Sigmoid colon (tissue), 4 donors: ENCODE data around the gene C6orf62.
"Not testable (repeated sequence)": the region's sequence is repeated elsewhere in the genome, so short reads cannot be mapped to it uniquely, and the experiment has no call there.

Source experiments
- CTCF ChIP-seq, 4 experiments: fragments of 450-650 bp in 3 of 4; fragments of 200-600 bp in 1 of 4; IDR thresholded peaks; one replicate each; pipeline ENCODE4 v1.5.1; 2016 to 2019; ENCODE audit warnings: antibody characterized with exemption in 4 of 4, mild to moderate bottlenecking in 3 of 4, moderate library complexity in 2 of 4
- EP300 ChIP-seq, 4 donors: sonication (generic); formaldehyde crosslinking; IDR thresholded peaks; one replicate each; pipeline ENCODE4 v1.6.1; 2017; ENCODE audit warnings: antibody characterized with exemption in 4 of 4

- TF ChIP-seq EP300, CTCF (IDR thresholded peaks at IDR 0.05): not testable (repeated sequence)
Measured at GRCh38 chr6:24668066-24668996, 50.6 kb downstream of the C6orf62 start.
